DMS79 (cell line): ENCODE results near the gene ZBTB7C.

ENCODE experiments used
- DNase-seq: peaks from one replicate; lab custom pipeline; 2025; lab: John Stamatoyannopoulos, UW

The ZBTB7C gene

DNA sequence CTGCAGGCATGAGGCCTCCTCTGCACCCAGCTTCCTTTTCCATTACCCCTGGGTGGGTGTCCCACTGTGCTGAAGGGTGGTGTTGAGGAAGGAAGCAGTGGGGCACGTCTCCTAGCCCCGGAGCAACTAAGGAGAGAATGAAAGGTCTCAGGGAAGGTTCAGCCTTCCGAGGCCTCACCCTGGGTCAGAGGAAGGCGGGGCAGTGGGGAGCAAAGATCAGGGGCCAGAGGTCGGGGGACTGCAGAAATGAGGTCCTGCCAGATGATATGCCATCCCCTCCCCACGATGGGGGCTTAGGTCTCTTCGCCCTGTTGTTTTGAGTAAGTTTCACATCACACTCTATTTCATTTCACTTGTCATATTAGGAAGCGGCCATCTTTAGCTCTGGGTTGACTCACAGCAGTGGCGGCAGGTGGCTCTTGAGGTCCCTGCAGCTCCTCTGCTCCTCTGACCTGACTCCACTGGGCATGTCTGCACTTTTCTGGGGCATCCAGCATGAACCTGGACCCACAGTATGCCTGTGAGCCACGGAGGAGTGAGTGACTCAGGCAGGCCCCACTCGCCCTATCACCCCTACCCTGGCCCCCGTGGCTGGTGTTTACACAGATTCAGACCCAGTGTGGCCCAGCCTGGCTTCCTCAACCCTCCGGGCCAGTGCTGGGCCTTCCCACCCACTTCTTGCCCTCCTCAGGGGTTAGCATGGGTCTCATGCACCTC is 325.0 kb downstream of the ZBTB7C start:
- no peak for DNase-seq

DNA sequence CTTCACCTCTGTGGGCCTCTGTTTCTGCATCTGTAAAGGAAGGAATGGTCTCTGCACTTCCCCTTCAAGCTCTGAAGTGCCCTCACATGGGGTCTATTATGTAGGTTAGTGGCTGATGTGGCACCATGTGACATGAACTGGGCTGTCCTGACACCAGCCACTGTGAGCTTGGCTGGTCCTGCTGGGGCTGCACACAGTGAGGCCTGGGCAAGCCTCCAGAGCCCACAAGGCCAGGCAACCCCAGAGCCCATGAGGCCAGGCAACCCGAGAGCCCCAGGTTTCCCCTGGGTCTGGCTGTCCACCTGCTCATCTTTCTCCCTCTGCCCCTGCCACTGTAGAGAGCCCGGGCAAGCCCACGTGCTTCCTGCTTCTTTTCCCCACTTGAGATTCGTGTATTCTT is 328.6 kb downstream of the ZBTB7C start:
- DNase-seq, result no peak

DNA sequence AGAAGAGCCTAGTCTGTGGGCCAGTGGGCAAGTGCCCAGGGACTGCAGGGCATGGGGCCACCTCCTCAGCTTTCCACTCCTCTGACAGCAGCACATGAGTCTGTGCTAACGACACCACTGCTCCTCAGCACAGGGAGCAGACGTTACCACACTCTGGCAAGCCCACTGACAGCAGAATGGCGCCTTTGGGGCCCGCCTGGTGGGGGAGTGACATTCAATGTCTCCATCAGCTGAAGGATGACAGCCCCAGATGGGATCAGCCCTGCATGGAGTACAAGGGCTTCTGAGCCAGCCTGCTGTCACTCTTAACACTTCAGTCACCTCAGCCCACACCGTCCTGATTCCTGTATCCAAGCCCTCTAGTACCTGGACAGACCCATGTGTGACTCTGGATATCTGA is 329.3 kb downstream of the ZBTB7C start:
- no peak for DNase-seq

DNA sequence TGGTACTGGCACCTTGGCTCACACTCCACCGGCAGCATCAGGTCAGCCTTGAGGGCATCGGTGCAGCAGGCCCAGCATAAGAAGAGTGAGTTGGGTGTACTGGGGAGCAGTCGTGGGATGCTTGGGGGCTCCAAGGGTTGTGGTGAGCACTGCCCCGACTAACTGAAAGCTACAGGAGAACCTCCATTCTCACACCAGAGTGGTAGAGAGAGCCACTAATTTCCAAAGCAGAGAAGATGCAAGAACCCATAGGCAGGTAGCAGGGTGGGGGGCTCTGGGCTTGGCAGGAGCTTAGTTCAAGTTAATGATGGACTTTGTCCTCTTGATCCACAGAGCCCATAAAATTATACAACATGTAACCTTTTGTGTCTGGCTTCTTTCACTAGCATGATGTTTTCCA is 330.7 kb downstream of the ZBTB7C start:
- no peak for DNase-seq

DNA sequence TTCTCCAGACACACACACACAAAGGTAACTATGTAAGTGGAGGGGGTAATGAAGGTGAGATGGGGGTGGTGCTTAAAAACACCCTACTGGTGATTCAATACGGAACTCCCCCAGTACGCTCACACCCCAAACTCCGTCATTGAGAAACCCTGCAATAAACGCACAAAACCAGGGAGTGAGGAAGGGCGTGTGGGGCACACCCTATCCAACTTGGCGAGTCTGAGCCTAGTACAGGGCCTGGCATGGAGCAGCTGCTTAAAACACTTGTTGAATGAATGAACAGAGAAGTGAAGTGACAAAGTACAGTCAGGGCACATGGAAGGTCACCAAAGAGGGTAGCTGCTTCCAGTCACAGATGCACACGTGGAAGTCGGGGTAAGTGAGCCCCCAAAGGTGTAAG is 331.9 kb downstream of the ZBTB7C start:
- no peak for DNase-seq

DNA sequence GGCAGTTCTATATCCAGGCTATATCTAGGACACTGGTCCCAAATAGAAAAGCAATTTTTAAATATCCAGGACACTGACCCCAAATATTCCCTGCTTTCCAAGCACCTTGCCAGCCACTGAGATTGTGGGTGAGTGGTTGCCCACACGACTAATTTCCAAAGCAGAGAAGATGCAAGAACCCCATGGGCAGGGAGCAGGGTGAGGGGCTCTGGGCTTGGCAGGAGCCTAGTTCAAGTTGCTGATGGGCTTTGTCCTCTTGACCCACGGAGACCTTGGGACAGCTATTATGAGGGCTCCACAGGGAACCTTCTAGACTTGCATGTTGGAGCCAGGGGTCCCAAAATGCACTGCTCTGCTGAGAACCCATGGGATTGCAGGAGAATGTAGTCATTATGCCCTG is 332.7 kb downstream of the ZBTB7C start:
- no peak for DNase-seq

DNA sequence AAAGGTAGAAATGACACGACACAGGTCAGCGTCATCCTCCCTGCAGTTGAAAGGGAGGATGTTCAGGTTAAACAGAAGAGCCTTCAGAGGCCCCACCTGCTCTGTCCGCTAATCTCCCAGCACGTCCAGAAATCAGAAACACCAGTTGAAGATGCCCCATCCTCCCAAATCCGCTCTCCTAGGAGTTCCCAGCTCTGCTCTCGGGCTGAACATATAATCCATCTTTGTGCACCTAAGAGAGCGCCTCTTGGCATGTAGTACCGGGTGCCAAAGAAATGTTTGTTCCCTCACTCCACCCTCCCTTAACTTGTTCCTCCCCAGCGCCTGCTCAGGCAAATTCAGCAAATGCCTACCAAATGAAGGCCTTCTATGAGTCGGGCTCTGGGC is 333.5 kb downstream of the ZBTB7C start:
- no peak for DNase-seq

DNA sequence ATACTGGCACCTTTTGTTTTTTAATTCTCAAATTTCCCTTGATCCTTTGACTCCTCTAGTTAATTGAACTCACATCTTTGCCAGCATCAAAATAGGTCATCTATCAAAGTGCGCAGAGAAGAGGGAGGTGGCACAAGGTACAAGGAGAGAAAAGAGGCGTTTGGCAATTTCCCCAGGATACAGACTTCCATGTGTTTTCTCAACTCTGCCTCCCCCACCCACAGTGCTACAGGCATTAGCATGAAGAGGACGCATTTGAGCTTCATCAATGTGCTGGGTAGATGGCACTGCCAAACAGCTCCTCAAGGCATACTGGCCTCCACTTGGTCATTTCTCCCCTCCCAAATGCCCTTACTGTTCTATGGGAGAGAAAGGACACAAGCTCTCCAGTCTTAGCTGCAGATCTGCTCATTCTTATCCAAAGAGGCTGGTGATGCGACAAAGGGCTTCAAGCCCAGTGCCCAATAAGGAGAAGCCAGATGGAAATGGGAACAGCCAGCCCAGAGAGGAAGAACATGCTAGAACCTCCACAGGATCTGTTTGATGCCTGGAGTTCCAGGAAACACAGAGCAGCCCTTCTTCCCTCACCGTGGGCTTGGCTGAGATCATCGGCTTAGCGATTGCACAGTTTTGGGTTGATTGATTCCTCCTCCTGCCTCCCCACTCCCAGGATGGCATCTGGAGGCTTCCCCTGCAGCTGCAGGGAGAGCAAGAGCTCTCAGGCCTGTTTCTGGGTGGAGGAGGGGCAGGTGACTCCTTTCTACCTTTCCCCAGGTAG is 334.1 kb downstream of the ZBTB7C start:
- DNase-seq, result no peak

DNA sequence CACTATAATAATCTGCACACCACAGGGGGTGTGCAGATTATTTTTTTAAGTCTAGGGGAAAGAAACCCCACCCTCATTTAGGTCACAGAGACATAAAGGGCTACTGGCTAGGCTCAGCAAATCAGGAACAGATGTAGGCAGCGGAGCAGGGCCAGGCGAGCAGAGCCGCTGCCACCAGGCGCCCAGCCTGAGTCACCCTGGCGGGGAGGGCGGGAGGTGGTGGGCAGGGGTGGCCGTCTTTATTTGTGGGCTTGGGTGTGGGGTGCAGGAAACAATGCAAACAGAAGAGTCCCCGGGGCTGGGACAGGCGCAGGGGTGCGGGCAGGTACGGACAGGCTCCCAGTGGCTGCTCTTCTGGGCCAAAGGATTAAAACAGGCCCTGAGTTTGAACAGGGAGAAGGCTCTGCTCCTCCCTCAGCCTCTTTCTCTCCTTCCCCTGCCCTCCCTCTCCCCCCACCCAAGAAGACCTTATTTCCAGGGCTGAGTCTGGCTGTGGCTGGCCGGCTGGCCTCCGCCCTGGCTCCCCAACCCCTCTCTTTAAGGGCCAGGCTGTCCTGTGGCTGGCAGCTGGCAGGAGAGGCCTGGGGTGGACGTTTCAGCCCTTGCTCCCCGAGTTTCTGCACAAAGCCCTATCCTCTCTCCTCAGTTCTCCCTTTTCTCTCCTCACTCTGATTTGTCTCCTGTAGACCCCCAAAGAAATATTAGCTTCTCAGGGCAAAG is 335.8 kb downstream of the ZBTB7C start:
- DNase-seq, result no peak

DNA sequence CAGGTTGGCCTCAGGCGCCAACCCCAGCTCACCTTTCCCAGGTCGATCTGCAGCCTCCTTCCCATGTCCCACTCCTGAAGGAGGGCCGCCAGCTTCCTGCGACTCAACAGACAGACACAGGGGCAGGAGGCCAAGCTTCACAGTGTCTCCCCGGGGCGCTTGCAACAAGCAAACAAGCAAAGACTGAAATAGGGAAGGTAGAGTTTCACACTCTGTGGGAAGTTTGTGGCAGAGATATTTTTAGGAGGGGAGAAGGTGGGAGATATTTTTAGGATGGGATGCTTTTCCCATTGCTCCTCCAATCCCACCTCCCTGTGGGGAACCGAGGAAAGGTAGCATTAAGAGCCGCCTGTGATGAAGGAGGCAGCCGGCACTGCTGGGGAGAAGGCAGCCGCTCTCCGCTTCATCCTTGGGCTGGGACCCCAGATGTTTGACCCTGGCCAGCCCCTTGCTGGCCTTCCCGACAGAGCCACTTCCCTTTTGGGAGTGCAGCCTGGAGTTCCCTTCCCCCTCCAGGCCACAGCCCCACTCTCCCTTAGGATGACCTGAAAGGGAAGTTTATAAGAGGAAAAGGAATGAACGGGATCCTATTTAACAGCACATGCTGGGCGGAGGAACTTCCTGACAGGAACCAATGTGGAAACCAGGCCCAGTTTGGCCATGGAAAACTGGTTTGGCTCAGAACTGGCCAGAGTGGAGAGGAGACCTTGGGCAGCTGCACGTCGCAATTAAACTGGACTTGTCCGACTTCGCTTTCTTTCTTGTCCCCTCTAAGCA is 336.6 kb downstream of the ZBTB7C start:
- DNase-seq, result no peak

DNA sequence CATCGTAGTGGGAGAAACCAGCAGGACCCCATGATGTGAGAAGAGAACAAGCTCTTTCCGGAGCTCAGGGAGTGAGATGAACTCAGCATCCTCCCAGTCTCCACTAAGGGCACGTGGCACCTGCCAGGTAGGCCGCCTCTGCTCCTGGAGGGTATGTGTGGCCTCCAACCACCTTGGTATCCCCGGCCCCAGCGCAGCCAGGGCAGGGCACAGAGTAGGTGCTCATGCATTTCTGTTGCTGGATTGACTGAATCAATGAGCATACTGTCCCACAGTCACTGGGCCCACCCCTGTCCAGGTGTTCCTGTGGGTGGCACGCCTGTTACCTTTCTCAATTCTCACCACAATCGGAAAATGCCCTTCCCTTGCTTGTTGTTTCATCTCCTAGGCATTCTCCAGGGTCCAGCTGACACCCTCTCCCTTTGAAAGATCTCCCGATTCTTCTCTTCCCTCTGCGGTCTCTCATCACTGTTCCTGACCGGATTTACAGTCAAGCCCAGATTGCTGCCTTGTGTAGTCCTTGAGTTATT is 340.2 kb downstream of the ZBTB7C start:
- DNase-seq, result no peak

DNA sequence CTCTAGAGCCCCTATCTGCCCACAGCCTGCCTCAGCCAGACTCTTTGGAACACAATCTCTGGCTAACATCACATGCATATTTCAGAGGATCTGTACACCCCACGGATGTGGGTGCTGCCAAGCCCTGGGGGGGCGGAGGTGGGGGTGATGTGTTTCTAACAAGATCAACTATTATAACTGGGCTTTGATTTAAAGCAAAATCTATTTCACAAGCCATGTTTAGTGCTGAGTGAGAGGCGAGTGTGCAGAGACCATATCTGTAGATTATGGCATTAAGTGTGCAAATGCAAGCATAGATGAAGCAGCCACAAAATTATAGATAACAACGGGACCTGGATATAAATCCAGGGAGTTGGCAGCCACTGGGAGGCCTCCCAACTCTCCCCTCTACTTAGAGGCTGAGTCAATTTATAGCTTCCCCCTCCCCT is 342.9 kb downstream of the ZBTB7C start:
- DNase-seq, result no peak

DNA sequence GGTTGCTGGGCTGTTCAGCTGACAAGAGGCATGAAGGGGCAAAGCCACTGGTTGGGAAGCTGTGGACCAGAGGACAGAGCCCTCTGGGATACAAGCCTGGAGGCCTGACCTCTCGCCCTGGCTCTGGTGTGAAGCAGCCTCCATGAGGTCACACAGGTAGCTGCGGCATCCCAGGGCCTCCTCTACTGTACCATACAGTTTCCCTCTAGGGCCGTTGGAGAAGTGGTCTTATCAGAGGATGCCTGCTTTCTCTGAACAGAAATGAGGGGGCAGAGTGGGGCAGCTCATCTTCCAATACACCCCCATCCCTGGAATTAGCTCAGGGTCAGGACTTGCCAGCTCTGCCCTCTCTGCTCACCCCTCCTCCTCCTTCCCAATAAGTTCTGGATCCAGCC is 343.6 kb downstream of the ZBTB7C start:
- DNase-seq, result no peak

DNA sequence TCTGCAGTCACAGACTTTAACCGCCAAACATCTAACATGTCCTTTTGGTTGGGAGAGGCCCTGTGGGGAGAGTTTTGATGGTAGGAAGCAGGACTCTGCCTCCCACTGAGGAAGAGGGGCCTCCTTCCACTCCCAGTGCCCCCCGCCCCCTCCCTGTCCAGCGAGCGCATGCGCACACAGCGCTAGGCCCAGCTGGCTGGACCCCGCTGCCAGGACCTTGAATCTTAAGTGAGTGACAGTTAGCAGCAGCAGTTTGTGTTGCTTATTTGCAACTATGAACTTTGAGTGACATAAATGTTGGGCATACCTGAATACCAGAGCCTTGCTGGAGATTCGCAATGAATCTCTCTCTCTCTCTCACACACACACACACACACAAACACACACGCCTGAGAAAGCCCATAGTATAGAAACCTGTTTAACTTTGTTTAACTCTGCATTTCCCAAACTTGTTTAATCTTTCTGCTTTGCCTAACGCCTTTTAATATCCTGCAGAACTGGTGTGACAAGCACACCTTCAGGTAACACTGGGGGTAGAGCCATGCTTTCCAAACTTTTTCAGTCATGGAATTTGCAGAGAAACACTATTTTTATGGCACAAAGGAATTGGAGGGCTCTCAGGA is 344.1 kb downstream of the ZBTB7C start:
- DNase-seq, result no peak

DNA sequence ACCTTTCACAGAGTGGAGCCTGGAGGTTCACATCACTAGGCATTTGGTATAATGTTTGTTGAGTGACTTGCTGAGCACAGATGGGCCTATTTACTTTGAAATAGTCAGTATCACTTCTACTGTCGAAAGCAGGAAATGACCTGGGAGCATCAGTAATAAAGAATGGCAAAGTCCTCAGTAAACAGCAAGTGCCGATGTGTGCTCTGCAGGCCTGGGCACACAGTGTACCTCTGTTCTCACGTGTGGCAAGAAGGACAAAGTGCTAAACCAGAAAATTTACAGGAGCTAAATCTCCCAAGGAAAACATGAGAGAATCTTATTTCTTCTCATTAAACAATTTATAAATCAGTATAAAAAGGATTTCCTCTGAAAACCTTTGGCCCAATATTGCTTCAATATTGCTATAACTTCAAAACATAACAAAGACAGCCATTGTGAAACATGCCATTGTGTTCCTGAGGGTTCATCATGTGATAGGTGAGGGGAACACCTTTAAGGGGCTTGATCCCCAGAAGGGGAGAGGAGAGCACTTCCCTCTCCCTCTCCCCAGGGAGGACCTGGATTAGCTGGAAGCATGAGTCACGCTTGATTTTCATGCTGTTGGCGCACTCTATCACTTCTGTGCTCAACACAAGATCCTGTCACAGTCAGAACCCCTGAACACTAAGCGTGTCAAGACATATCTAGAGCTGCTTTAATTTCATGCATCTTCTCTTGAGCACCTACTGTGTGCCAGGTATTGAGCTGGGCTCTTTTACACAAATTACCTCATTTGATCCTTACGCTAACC is 347.2 kb downstream of the ZBTB7C start:
- no peak for DNase-seq

DNA sequence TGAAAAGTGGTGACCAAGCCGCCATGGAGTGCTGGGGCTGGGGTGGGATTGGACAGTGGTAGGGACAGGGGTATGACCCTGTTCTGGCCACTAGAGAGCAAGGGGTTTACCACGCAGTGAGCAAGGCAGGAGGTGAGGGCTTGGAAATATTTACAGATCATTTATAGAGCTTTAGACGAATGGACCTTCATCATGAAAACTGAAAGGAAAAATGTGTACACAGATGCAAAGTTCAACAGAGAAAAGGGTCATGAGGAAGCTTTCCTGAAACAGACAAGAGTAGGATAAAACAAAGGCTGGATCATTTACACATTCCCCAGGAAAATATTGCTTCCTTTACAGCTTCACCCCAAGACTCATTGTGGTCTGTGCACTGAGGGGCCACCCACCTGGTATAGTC is 348.2 kb downstream of the ZBTB7C start:
- no peak for DNase-seq

DNA sequence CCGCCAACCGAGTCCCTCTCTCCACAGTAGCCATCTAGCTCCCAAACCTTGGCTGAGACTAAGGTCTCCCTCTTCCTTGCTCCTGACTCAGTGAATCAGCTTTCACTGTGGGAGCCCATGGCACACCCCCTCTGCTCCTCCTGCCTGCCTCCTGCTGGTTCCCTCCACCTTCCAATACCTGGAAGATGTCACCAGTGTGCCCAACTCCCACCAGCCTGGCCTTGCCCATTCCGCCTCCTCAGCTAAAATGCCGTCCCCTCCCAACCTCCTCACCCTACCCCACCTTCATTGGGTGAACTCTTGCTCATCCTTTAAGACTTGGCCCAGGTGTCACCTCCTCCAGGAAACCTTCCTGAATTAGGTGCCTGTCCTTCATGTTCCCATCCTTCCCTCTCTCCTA is 348.8 kb downstream of the ZBTB7C start:
- no peak for DNase-seq

DNA sequence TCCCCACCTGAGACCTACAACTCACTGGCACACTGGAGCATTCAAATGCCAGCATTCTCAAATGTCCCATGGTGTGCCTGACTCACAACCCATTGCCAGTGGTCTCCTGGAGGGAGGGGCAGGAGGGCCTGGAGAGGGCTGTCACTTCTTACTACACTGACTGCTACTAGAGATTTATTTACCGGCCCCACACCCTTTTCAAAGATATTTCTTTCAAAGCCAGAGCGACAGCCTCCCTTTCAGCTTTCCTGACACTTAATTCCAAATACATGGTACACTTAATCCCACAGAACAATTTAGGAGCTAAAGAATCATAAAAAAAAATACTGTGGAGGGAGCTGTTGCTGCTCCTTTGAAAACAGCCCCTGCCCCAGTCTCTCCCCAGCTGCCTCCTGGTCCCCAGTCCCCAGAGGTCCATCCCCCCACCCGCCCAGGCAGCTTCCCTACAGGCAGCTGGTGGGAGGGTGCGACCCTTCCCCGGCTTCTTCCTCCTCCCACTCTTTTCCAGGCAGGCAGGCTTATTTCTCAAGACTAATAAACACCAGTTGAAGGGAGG is 349.6 kb downstream of the ZBTB7C start:
- no peak for DNase-seq

DNA sequence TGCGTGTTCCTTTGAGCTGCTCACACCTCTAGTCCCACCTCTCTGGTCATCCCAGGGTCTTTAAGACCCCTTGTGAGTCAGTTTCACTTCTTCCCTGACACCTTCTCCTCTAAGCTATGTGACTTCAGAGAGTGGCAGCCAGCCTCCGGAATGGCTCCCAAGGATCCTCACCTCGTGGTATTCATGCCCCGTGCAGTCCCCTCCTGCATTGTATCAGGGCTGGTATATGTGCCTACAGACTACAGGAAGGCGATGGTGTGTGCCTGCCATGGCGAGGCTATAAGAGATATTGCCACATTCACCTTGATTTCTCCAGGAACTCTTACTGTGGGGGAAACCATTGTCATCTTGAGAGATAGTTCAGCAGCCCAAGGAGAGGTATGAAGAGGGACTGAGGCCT is 350.7 kb downstream of the ZBTB7C start:
- no peak for DNase-seq

DNA sequence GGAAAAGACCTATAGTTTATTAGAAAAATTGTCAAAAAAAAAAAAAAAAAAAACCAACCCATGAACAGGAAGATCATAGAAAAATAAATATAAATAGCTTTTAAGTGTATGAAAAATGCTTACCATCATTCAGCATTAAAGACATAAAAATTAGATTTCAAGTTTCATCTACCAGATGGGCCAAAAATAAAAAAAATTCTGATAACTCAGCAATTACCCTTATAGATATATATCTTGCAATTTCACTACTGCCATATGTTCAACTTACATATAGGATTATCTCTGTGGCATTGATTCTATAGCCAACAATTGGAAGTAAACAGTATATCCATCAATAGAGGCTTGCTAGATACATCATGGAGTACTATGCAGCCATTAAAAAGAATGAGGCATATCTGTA is 352.2 kb downstream of the ZBTB7C start:
- DNase-seq, result no peak
